DOHH2 (cell line): ENCODE measurements around the gene PARP1.

Experiments
- H3F3A ChIP-seq: fragments of 200-600 bp; sonication (generic), shearing (Covaris generic); 2 replicates; pipeline ENCODE4 v1.6.0; 2016; ENCODE audit warnings: antibody characterized with exemption, mild to moderate bottlenecking; ENCODE audit not compliant: control insufficient read depth, insufficient read depth
- H3K27ac ChIP-seq: fragments of 200-600 bp; sonication (generic); 2 replicates; pipeline ENCODE4 v1.5.1; 2014; ENCODE audit warnings: low read depth, mild to moderate bottlenecking, low read length, moderate library complexity
- H3K27me3 ChIP-seq: fragments of 200-600 bp; sonication (generic); 2 replicates; pipeline ENCODE4 v1.6.1; 2014; ENCODE audit warnings: mild to moderate bottlenecking, low read length, mixed read lengths; ENCODE audit not compliant: control insufficient read depth
- H3K36me3 ChIP-seq: fragments of 200-600 bp; sonication (generic); 2 replicates; pipeline ENCODE4 v1.6.1; 2014; ENCODE audit warnings: mild to moderate bottlenecking, low read length, moderate library complexity, mixed read lengths; ENCODE audit not compliant: control insufficient read depth
- H3K4me1 ChIP-seq: fragments of 200-600 bp; sonication (generic); 2 replicates; pipeline ENCODE4 v1.6.1; 2014; ENCODE audit warnings: mild to moderate bottlenecking, low read length, mixed read lengths; ENCODE audit not compliant: control insufficient read depth
- H3K4me2 ChIP-seq: fragments of 200-600 bp; sonication (generic); 2 replicates; pipeline ENCODE4 v1.6.0; 2014; ENCODE audit warnings: mild to moderate bottlenecking, low read length, moderate library complexity
- H3K4me3 ChIP-seq: fragments of 200-600 bp; sonication (generic); 2 replicates; pipeline ENCODE4 v1.5.1; 2014; ENCODE audit warnings: mild to moderate bottlenecking, low read length, mixed read lengths
- H3K79me2 ChIP-seq: fragments of 200-600 bp; sonication (generic); 2 replicates; pipeline ENCODE4 v1.6.1; 2014; ENCODE audit warnings: mild to moderate bottlenecking, low read length, mixed read lengths; ENCODE audit not compliant: control insufficient read depth
- H3K9me2 ChIP-seq: fragments of 200-600 bp; sonication (generic); replicated peaks from 2 replicates; pipeline ENCODE4 v1.6.1; 2014; ENCODE audit warnings: mild to moderate bottlenecking, low read length, mixed read lengths; ENCODE audit not compliant: control insufficient read depth
- H3K9me3 ChIP-seq: fragments of 200-600 bp; sonication (generic); 2 replicates; pipeline ENCODE4 v1.6.1; 2014; ENCODE audit warnings: antibody characterized with exemption, low read length, mixed read lengths; ENCODE audit not compliant: control insufficient read depth, insufficient read depth
- H4K20me1 ChIP-seq: fragments of 200-600 bp; sonication (generic); 2 replicates; pipeline ENCODE4 v1.6.0; 2014; ENCODE audit warnings: low read depth, mild to moderate bottlenecking, antibody characterized with exemption, low read length, moderate library complexity; ENCODE audit not compliant: control insufficient read depth, insufficient read depth
- CTCF ChIP-seq: fragments of 200-600 bp; sonication (generic); IDR thresholded peaks from one replicate; pipeline ENCODE4 v1.5.1; 2014; ENCODE audit warnings: antibody characterized with exemption, mild to moderate bottlenecking, low read depth, low read length; ENCODE audit not compliant: poor library complexity, severe bottlenecking
- EZH2phosphoT487 ChIP-seq: fragments of 200-600 bp; sonication (generic); IDR thresholded peaks from 2 replicates; pipeline ENCODE4 v1.6.1; 2017; ENCODE audit warnings: borderline replicate concordance, mild to moderate bottlenecking, antibody characterized with exemption, low read length, moderate library complexity, mixed read lengths

The PARP1 gene

DNA sequence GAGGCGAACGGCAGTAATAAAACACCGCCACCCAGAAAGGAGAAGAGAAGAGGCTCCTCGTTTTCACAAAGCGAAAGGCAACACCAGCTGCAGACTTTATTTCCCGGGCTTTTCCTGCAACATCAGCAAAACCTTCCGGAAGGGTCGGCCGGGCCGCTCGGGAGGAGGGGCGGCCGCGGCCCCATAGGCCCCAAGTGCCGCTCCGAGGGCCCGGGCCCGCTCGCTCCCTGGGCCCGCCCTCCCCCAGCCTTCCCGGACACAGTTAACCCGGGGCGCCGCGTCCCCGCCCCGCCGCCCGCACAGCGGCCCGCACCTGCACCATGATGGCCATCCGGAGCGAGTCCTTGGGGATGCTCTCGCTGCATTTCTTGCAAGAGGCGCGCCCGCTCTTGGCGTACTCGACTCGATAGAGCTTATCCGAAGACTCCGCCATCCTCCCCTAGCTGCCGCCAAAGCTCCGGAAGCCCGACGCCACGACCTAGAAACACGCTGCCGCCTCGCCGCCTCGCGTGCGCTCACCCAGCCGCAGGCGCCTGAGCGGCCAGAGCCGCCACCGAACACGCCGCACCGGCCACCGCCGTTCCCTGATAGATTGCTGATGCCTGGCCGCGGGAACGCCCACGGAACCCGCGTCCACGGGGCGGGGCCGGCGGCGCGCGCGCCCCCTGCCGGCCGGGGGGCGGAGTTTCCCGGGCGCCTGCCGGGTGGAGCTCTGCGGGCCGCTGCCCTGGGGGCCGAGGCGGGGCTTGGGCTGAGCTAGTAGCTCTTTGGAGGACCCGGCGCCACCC, at the start of gene PARP1:
Gene PARP1 (minus strand): TSS at position 597 of the 788 bp plus-strand sequence. CDS start 164 bp downstream, at position 433.
- Histone ChIP-seq H4K20me1 (peaks cover 20% of the 10 kb centered on the region; the same call in 1 of the 2 replicates), H3K9me2 (no peaks in the 10 kb centered on the region), H3K79me2 (peaks cover 51% of the 10 kb centered on the region), H3K27me3 (no peaks in the 10 kb centered on the region), H3K27ac (peak within 1 kb of the TSS; percentile 94), H3K4me1 (peaks cover 35% of the 10 kb centered on the region), H3K36me3 (peaks cover 49% of the 10 kb centered on the region), H3K4me3 (peak within 1 kb of the TSS; percentile 82), H3K9me3 (no peaks in the 10 kb centered on the region), H3F3A (peaks cover 20% of the 10 kb centered on the region), H3K4me2 (peak within 1 kb of the TSS; percentile 99)
- no peak for TF ChIP-seq EZH2phosphoT487
- peak; percentile 67 for TF ChIP-seq CTCF

DNA sequence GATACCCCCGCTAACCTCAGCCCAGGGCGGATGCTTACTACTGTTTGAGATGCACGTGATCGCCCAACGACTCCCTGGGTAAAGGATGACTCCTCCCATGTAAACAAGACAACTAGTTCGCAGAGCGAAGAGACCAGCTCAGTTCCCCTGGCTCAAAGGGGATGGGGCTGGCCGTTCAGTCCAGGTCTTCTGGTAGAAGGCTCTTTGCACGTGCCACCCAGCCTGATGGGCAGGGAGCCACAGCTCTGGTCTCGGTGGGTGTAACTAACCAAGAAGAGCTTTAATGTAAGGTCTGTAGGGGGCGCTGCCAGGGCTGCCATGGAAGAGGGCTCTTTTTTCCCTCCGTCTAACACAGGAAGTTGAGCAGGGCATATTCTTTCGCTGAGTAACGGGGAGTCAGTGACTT, 49.4 kb upstream of the PARP1 start:
- H3K79me2 ChIP-seq, result no peaks in the 10 kb centered on the region
- no peak overlapping the region for H3K27ac ChIP-seq
- H4K20me1 ChIP-seq, result no peaks in the 10 kb centered on the region
- no peaks in the 10 kb centered on the region for H3K36me3 ChIP-seq
- H3K27me3 ChIP-seq, result no peaks in the 10 kb centered on the region
- H3K4me3 ChIP-seq, result no peak overlapping the region
- no peaks in the 10 kb centered on the region for H3K9me3 ChIP-seq
- no peak for TF ChIP-seq EZH2phosphoT487
- peak; percentile 55 for TF ChIP-seq CTCF
- H3K4me2 ChIP-seq, result no peak overlapping the region
- H3K9me2 ChIP-seq, result no peaks in the 10 kb centered on the region
- peaks cover 14% of the 10 kb centered on the region for H3K4me1 ChIP-seq
- no peaks in the 10 kb centered on the region for H3F3A ChIP-seq

- Histone ChIP-seq H3K27ac (no peak overlapping the region), H3K4me1 (peaks cover 25% of the 10 kb centered on the region), H3K9me3 (no peaks in the 10 kb centered on the region), H3K36me3 (no peaks in the 10 kb centered on the region), H4K20me1 (no peaks in the 10 kb centered on the region), H3F3A (no peaks in the 10 kb centered on the region), H3K4me2 (no peak overlapping the region), H3K9me2 (no peaks in the 10 kb centered on the region), H3K27me3 (no peaks in the 10 kb centered on the region), H3K79me2 (no peaks in the 10 kb centered on the region), H3K4me3 (no peak overlapping the region)
- TF ChIP-seq CTCF (no peak), EZH2phosphoT487 (no peak)
Observed at GRCh38 chr1:226455843-226456242, 48.0 kb upstream of the PARP1 start.
